Suprapubic skin (tissue), 4 donors: ENCODE measurements around the gene NCK2. TPM values are rescaled to one million over a fixed set of nuclear protein-coding genes. Genes with fewer than 3 reads are reported as not detected.

ENCODE experiments used
- DNase-seq, 2 donors: peaks; one replicate each; pipeline ENCODE4 v3.0.0-alpha.2; 2019; ENCODE audit warnings: low spot score in 2 of 2
- H3K27ac ChIP-seq: fragments of 200-600 bp; sonication (generic); one replicate; pipeline ENCODE4 v1.5.1; 2019
- H3K27me3 ChIP-seq: fragments of 200-600 bp; sonication (generic); one replicate; pipeline ENCODE4 v1.5.1; 2019
- H3K36me3 ChIP-seq: fragments of 200-600 bp; sonication (generic); one replicate; pipeline ENCODE4 v1.5.1; 2019
- H3K4me1 ChIP-seq: fragments of 200-600 bp; sonication (generic); one replicate; pipeline ENCODE4 v1.5.1; 2019
- H3K4me3 ChIP-seq: fragments of 200-600 bp; sonication (generic); one replicate; pipeline ENCODE4 v1.5.1; 2019; ENCODE audit warnings: mild to moderate bottlenecking
- H3K9me3 ChIP-seq: fragments of 200-600 bp; sonication (generic); one replicate; pipeline ENCODE4 v1.5.1; 2019
- EP300 ChIP-seq: sonication (generic); formaldehyde crosslinking; IDR thresholded peaks from one replicate; pipeline ENCODE4 v1.6.1; 2017; ENCODE audit warnings: antibody characterized with exemption
- POLR2A ChIP-seq, 2 donors: fragments of 450-650 bp; IDR thresholded peaks; one replicate each; pipeline ENCODE4 v1.6.1; 2017; ENCODE audit warnings: antibody characterized with exemption in 2 of 2, mild to moderate bottlenecking in 2 of 2, moderate library complexity in 2 of 2
- POLR2AphosphoS5 ChIP-seq, 3 donors: sonication (generic); formaldehyde crosslinking; IDR thresholded peaks; one replicate each; pipeline ENCODE4 v1.6.1; 2017; ENCODE audit warnings: antibody characterized with exemption in 3 of 3
- WGBS: methylation state at CpG from one replicate; pipeline ENCODE4 v1.1.5; 2018; 5-methylcytosine and 5-hydroxymethylcytosine counted together
- total RNA-seq, 4 donors: library from RNA; depleted of rRNA; stranded (reverse); fragments of >200 nt; gene quantifications; one replicate each; pipeline ENCODE4 v1.1.0, GENCODE V29; 2016
- TF ChIP-seq, protein P1 (sequence below), 2 donors: fragments of 200-600 bp in 1 of 2; fragments of 450-650 bp in 1 of 2; sonication (generic) in 1 of 2; IDR thresholded peaks; one replicate each; pipeline ENCODE4 v1.5.1; 2016 to 2019; ENCODE audit warnings: antibody characterized with exemption in 2 of 2, mild to moderate bottlenecking in 1 of 2, moderate library complexity in 1 of 2

Gene NCK2
- total RNA-seq, 4 donors from 2014 or later, result 40.1 to 59.4 (median 49.2) TPM

DNA sequence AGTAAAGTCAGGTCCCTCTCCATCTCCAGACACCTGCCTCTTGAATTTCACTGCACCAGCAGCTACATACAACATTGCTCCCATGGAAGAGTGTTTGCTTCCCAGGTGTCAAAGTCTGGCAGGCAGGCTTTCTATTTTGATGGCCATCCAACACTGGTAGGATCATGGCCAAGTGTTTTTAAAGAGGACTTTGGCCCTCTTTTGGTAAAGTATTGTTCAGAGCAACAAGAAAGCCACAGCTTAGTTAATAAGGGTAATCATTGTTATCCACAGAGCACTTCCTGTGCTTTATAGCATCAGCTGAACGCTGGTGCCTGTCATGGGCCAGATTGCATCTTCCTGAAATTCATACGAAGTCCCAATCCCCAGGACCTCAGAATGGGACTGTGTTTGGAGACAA, 133.2 kb downstream of the NCK2 start:
- no peaks in the 10 kb centered on the region for H3K9me3 ChIP-seq
- H3K4me1 ChIP-seq, result peaks cover 23% of the 10 kb centered on the region
- no peak overlapping the region for H3K4me3 ChIP-seq
- DNase-seq, result no peak
- 85% methylated on average over 2 of the region's 2 CpGs for WGBS
- TF ChIP-seq POLR2A (IDR thresholded peaks at IDR 0.05) (no peak), EP300 (no peak), POLR2AphosphoS5 (IDR thresholded peaks at IDR 0.05) (no peak)
- TF ChIP-seq, protein P1, sequence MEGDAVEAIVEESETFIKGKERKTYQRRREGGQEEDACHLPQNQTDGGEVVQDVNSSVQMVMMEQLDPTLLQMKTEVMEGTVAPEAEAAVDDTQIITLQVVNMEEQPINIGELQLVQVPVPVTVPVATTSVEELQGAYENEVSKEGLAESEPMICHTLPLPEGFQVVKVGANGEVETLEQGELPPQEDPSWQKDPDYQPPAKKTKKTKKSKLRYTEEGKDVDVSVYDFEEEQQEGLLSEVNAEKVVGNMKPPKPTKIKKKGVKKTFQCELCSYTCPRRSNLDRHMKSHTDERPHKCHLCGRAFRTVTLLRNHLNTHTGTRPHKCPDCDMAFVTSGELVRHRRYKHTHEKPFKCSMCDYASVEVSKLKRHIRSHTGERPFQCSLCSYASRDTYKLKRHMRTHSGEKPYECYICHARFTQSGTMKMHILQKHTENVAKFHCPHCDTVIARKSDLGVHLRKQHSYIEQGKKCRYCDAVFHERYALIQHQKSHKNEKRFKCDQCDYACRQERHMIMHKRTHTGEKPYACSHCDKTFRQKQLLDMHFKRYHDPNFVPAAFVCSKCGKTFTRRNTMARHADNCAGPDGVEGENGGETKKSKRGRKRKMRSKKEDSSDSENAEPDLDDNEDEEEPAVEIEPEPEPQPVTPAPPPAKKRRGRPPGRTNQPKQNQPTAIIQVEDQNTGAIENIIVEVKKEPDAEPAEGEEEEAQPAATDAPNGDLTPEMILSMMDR (IDR thresholded peaks at IDR 0.05), result no peak
- no peaks in the 10 kb centered on the region for H3K27me3 ChIP-seq
- H3K36me3 ChIP-seq, result peaks cover 15% of the 10 kb centered on the region
- H3K27ac ChIP-seq, result no peak overlapping the region

GRCh38 chr2:105879106-105879802, 134.5 kb downstream of the NCK2 start:
- 68% methylated on average over 15 of the region's 15 CpGs for WGBS
- H3K9me3 ChIP-seq, result no peaks in the 10 kb centered on the region
- TF ChIP-seq POLR2A (IDR thresholded peaks at IDR 0.05) (no peak), EP300 (no peak), POLR2AphosphoS5 (IDR thresholded peaks at IDR 0.05) (no peak)
- TF ChIP-seq, protein P1 (IDR thresholded peaks at IDR 0.05), result no peak
- peaks cover 29% of the 10 kb centered on the region for H3K4me1 ChIP-seq
- H3K36me3 ChIP-seq, result peaks cover 15% of the 10 kb centered on the region
- H3K4me3 ChIP-seq, result no peak overlapping the region
- H3K27ac ChIP-seq, result no peak overlapping the region
- DNase-seq, result no peak
- H3K27me3 ChIP-seq, result no peaks in the 10 kb centered on the region

DNA sequence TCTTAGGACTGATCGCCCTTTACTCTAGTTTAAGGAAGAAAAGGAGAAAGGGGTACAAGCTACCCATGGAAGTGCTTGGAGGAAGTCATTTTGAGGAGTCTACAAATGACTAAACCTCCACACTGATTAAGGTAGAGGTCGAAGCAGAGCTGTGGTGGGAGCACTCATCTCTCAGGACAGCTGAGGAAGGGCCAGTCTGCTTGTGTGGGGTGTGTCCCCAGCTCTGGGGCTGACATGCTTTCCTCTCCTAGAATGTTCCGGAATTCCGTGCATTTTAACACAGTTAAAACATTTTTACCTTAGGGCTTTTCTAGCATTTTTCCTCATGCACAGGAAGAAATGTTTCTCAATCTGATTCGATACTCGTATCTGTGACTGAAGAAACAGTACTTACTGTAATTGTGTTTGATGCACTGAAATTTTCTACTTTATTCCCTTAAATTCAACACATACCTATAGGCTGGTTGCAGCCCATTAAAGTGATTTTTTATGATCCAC, 135.1 kb downstream of the NCK2 start:
- H3K9me3 ChIP-seq, result no peaks in the 10 kb centered on the region
- TF ChIP-seq EP300, result no peak
- TF ChIP-seq POLR2A (IDR thresholded peaks at IDR 0.05), result no peak
- TF ChIP-seq, protein P1 (IDR thresholded peaks at IDR 0.05), result no peak
- no peak for TF ChIP-seq POLR2AphosphoS5 (IDR thresholded peaks at IDR 0.05)
- peaks cover 15% of the 10 kb centered on the region for H3K36me3 ChIP-seq
- no peak for DNase-seq
- WGBS, result 71% methylated on average over 6 of the region's 6 CpGs
- no peak overlapping the region for H3K4me3 ChIP-seq
- H3K27ac ChIP-seq, result no peak overlapping the region
- H3K4me1 ChIP-seq, result peaks cover 31% of the 10 kb centered on the region
- H3K27me3 ChIP-seq, result no peaks in the 10 kb centered on the region

DNA sequence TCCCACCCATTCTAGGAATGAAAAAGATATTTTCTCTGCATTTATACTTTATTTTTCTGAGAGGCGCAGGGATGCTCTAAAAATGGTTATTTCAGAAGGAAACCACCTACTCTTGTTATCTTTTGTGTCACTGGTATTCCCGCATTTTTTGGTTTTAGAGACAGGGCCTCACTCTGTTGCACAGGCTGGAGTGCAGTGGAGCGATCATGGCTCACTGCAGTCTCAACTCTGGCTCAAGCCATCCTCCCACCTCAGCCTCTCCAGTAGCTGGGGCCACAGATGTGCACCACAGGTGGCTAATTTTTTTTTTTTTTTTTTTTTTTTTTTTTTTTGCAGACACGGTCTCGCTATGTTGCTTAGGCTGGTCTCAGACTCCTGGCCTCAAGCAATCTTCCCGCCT, 135.9 kb downstream of the NCK2 start:
- 97% methylated on average over 6 of the region's 6 CpGs for WGBS
- TF ChIP-seq, protein P1 (IDR thresholded peaks at IDR 0.05), result no peak
- no peak for TF ChIP-seq EP300
- no peak for TF ChIP-seq POLR2AphosphoS5 (IDR thresholded peaks at IDR 0.05)
- no peak for TF ChIP-seq POLR2A (IDR thresholded peaks at IDR 0.05)
- Histone ChIP-seq H3K27me3 (no peaks in the 10 kb centered on the region), H3K36me3 (peaks cover 15% of the 10 kb centered on the region), H3K4me3 (no peak overlapping the region), H3K27ac (no peak overlapping the region), H3K9me3 (no peaks in the 10 kb centered on the region), H3K4me1 (peaks cover 31% of the 10 kb centered on the region)
- DNase-seq, result no peak

DNA sequence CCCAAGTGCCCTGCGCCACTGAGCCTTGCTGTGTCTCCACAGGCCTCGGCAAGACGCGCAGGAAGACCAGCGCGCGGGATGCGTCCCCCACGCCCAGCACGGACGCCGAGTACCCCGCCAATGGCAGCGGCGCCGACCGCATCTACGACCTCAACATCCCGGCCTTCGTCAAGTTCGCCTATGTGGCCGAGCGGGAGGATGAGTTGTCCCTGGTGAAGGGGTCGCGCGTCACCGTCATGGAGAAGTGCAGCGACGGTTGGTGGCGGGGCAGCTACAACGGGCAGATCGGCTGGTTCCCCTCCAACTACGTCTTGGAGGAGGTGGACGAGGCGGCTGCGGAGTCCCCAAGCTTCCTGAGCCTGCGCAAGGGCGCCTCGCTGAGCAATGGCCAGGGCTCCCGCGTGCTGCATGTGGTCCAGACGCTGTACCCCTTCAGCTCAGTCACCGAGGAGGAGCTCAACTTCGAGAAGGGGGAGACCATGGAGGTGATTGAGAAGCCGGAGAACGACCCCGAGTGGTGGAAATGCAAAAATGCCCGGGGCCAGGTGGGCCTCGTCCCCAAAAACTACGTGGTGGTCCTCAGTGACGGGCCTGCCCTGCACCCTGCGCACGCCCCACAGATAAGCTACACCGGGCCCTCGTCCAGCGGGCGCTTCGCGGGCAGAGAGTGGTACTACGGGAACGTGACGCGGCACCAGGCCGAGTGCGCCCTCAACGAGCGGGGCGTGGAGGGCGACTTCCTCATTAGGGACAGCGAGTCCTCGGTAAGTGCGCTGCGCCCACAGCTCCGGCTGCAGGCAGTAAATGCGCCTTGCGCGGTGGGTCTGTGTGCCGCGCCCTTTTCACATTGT, 136.8 kb downstream of the NCK2 start:
- TF ChIP-seq POLR2AphosphoS5 (IDR thresholded peaks at IDR 0.05), result no peak
- TF ChIP-seq POLR2A (IDR thresholded peaks at IDR 0.05), result no peak
- TF ChIP-seq EP300, result no peak
- TF ChIP-seq, protein P1 (IDR thresholded peaks at IDR 0.05), result no peak
- no peak overlapping the region for H3K4me3 ChIP-seq
- H3K4me1 ChIP-seq, result peaks cover 39% of the 10 kb centered on the region
- no peaks in the 10 kb centered on the region for H3K9me3 ChIP-seq
- H3K27ac ChIP-seq, result no peak overlapping the region
- H3K36me3 ChIP-seq, result peaks cover 15% of the 10 kb centered on the region
- no peak for DNase-seq
- H3K27me3 ChIP-seq, result no peaks in the 10 kb centered on the region
- WGBS, result 96% methylated on average over 78 of the region's 79 CpGs
